H1 (cell line): Measurements from ENCODE around the gene NMRAL1. TPM values are rescaled to one million over a fixed set of nuclear protein-coding genes. Genes with fewer than 3 reads are reported as not detected.

ENCODE experiments used
- BACH1 ChIP-seq: IDR thresholded peaks from 2 replicates; pipeline ENCODE4 v1.6.1; 2012; ENCODE audit warnings: low read length, improper control_type of control experiment
- CTBP2 ChIP-seq: IDR thresholded peaks from 2 replicates; pipeline ENCODE4 v1.7.0; 2011; ENCODE audit warnings: borderline replicate concordance, mild to moderate bottlenecking, moderate library complexity, mixed read lengths, low read length; ENCODE audit not compliant: insufficient read depth, insufficient read length
- HDAC6 ChIP-seq: IDR thresholded peaks from one replicate; pipeline ENCODE4 v1.7.1; 2012; ENCODE audit warnings: low read depth, mild to moderate bottlenecking, inconsistent platforms, low read length, moderate library complexity
- KDM5A ChIP-seq: fragments of 200-600 bp; IDR thresholded peaks from 2 replicates; pipeline ENCODE4 v1.7.1; 2012; ENCODE audit warnings: mild to moderate bottlenecking, low read length, inconsistent platforms, mixed read lengths
- POU5F1 ChIP-seq: IDR thresholded peaks from 2 replicates; pipeline ENCODE4 v1.6.1; 2011; ENCODE audit warnings: low read depth, mild to moderate bottlenecking, low read length, moderate library complexity
- SAP30 ChIP-seq: fragments of 300-600 bp; sonication (generic); IDR thresholded peaks from 2 replicates; pipeline ENCODE4 v1.7.1; 2012; ENCODE audit warnings: low read length, moderate library complexity, mild to moderate bottlenecking, inconsistent platforms; ENCODE audit not compliant: insufficient read depth, insufficient replicate concordance
- SIRT6 ChIP-seq: IDR thresholded peaks from one replicate; pipeline ENCODE4 v1.7.1; 2012; ENCODE audit warnings: low read length, inconsistent platforms
- TCF12 ChIP-seq: IDR thresholded peaks from 2 replicates; pipeline ENCODE4 v1.6.1; 2011; ENCODE audit warnings: low read depth, mild to moderate bottlenecking, low read length
- polyA plus RNA-seq, 7 experiments: library from polyadenylated mRNA; depleted of rRNA in 3 of 7; stranded (reverse) in 5 of 7; unstranded in 2 of 7; fragments of >200 nt in 5 of 7; fragments of 200-250 nt in 2 of 7; gene quantifications; 1 replicate in 5 of 7; 2 replicates in 1 of 7; 4 replicates in 1 of 7; pipeline versions ENCODE4 v1.2.1 to v1.2.3, GENCODE V29; 2011 to 2013; ENCODE audit warnings: missing spikeins in 2 of 7, mixed read lengths in 2 of 7
- total RNA-seq: library from RNA; stranded (reverse); fragmentation: NEBNext Ultra II Directional; extraction: Animal tissue kit (Norgen Biotek cat#: 25700); gene quantifications from 2 replicates; pipeline ENCODE4 v1.2.1, GENCODE V29; 2021
- TF ChIP-seq, protein P1 (sequence below): fragments of 300-600 bp; sonication (generic); IDR thresholded peaks from 2 replicates; pipeline ENCODE4 v1.7.1; 2012; ENCODE audit warnings: low read length, moderate library complexity, mild to moderate bottlenecking, inconsistent platforms; ENCODE audit not compliant: insufficient replicate concordance
- TF ChIP-seq, protein P2 (sequence below): IDR thresholded peaks from 2 replicates; pipeline ENCODE4 v1.6.1; 2012; ENCODE audit warnings: inconsistent platforms

Gene NMRAL1
- total and polyA plus RNA-seq, 2 of the 8 experiments (the other 6 are each of a cell fraction or from before 2014, with no cell fraction given) = 66.8 to 143 TPM

DNA sequence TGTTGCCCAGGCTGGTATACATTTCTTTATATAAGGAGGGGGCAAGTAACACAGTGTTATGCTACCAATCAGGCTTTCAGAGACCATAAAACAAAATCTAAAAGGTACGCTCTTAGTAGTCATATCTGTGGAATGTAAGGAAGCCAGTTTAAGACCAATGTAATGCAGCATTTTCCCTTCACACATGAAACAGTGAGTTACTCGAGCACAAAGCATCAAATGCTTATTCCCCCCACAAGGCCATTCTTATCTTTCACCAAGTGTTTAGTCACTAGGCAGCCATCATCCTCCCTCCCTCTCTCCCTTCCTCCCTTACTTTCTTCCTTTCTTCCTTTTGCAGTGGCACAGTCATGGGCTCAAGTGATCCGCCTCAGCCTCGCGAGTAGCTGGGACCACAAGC lies 14.6 kb upstream of the NMRAL1 start (continued):
- TF ChIP-seq, protein P1, sequence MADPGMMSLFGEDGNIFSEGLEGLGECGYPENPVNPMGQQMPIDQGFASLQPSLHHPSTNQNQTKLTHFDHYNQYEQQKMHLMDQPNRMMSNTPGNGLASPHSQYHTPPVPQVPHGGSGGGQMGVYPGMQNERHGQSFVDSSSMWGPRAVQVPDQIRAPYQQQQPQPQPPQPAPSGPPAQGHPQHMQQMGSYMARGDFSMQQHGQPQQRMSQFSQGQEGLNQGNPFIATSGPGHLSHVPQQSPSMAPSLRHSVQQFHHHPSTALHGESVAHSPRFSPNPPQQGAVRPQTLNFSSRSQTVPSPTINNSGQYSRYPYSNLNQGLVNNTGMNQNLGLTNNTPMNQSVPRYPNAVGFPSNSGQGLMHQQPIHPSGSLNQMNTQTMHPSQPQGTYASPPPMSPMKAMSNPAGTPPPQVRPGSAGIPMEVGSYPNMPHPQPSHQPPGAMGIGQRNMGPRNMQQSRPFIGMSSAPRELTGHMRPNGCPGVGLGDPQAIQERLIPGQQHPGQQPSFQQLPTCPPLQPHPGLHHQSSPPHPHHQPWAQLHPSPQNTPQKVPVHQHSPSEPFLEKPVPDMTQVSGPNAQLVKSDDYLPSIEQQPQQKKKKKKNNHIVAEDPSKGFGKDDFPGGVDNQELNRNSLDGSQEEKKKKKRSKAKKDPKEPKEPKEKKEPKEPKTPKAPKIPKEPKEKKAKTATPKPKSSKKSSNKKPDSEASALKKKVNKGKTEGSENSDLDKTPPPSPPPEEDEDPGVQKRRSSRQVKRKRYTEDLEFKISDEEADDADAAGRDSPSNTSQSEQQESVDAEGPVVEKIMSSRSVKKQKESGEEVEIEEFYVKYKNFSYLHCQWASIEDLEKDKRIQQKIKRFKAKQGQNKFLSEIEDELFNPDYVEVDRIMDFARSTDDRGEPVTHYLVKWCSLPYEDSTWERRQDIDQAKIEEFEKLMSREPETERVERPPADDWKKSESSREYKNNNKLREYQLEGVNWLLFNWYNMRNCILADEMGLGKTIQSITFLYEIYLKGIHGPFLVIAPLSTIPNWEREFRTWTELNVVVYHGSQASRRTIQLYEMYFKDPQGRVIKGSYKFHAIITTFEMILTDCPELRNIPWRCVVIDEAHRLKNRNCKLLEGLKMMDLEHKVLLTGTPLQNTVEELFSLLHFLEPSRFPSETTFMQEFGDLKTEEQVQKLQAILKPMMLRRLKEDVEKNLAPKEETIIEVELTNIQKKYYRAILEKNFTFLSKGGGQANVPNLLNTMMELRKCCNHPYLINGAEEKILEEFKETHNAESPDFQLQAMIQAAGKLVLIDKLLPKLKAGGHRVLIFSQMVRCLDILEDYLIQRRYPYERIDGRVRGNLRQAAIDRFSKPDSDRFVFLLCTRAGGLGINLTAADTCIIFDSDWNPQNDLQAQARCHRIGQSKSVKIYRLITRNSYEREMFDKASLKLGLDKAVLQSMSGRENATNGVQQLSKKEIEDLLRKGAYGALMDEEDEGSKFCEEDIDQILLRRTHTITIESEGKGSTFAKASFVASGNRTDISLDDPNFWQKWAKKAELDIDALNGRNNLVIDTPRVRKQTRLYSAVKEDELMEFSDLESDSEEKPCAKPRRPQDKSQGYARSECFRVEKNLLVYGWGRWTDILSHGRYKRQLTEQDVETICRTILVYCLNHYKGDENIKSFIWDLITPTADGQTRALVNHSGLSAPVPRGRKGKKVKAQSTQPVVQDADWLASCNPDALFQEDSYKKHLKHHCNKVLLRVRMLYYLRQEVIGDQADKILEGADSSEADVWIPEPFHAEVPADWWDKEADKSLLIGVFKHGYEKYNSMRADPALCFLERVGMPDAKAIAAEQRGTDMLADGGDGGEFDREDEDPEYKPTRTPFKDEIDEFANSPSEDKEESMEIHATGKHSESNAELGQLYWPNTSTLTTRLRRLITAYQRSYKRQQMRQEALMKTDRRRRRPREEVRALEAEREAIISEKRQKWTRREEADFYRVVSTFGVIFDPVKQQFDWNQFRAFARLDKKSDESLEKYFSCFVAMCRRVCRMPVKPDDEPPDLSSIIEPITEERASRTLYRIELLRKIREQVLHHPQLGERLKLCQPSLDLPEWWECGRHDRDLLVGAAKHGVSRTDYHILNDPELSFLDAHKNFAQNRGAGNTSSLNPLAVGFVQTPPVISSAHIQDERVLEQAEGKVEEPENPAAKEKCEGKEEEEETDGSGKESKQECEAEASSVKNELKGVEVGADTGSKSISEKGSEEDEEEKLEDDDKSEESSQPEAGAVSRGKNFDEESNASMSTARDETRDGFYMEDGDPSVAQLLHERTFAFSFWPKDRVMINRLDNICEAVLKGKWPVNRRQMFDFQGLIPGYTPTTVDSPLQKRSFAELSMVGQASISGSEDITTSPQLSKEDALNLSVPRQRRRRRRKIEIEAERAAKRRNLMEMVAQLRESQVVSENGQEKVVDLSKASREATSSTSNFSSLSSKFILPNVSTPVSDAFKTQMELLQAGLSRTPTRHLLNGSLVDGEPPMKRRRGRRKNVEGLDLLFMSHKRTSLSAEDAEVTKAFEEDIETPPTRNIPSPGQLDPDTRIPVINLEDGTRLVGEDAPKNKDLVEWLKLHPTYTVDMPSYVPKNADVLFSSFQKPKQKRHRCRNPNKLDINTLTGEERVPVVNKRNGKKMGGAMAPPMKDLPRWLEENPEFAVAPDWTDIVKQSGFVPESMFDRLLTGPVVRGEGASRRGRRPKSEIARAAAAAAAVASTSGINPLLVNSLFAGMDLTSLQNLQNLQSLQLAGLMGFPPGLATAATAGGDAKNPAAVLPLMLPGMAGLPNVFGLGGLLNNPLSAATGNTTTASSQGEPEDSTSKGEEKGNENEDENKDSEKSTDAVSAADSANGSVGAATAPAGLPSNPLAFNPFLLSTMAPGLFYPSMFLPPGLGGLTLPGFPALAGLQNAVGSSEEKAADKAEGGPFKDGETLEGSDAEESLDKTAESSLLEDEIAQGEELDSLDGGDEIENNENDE = no peak
- TF ChIP-seq HDAC6 = no peak
- no peak for TF ChIP-seq TCF12
- no peak for TF ChIP-seq KDM5A
- TF ChIP-seq BACH1 = no peak
- no peak for TF ChIP-seq POU5F1
- no peak for TF ChIP-seq SIRT6
- TF ChIP-seq SAP30 = no peak
- TF ChIP-seq, protein P2, sequence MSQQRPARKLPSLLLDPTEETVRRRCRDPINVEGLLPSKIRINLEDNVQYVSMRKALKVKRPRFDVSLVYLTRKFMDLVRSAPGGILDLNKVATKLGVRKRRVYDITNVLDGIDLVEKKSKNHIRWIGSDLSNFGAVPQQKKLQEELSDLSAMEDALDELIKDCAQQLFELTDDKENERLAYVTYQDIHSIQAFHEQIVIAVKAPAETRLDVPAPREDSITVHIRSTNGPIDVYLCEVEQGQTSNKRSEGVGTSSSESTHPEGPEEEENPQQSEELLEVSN = no peak
- TF ChIP-seq CTBP2 = no peak
